Keratinocyte (primary cell): Measurements from ENCODE around the gene IFT122. TPM values are rescaled to one million over a fixed set of nuclear protein-coding genes. Genes with fewer than 3 reads are reported as not detected.

Experiments used
- DNase-seq: peaks from one replicate; pipeline ENCODE4 v3.0.0-alpha.2; 2011; ENCODE audit warnings: low read depth, missing footprints, low spot score
- FAIRE-seq: peaks from 2 replicates; lab custom pipeline; 2011; peaks lifted over from hg19 to GRCh38; lab: Jason Lieb, UNC
- H2AFZ ChIP-seq: 2 replicates; pipeline ENCODE4 v1.6.0; 2012; ENCODE audit warnings: low read length, control low read depth, inconsistent platforms; ENCODE audit not compliant: control insufficient read depth
- H3K27ac ChIP-seq: 2 replicates; pipeline ENCODE4 v1.5.1; 2011; ENCODE audit warnings: low read length; ENCODE audit not compliant: control insufficient read depth, insufficient read depth
- H3K27me3 ChIP-seq: 3 replicates; pipeline ENCODE4 v1.6.0; 2011; ENCODE audit warnings: low read length; ENCODE audit not compliant: control insufficient read depth, insufficient read depth; ENCODE audit errors: extremely low read depth
- H3K36me3 ChIP-seq, 2 experiments: 2 replicates in 1 of 2; 3 replicates in 1 of 2; pipeline ENCODE4 v1.5.1; 2011; ENCODE audit warnings: low read length in 2 of 2, mild to moderate bottlenecking in 1 of 2; ENCODE audit not compliant: control insufficient read depth in 2 of 2, insufficient read depth in 2 of 2; ENCODE audit errors: extremely low read depth in 1 of 2
- H3K4me1 ChIP-seq: 3 replicates; pipeline ENCODE4 v1.5.1; 2011; ENCODE audit warnings: low read length; ENCODE audit not compliant: control insufficient read depth, insufficient read depth; ENCODE audit errors: extremely low read depth
- H3K4me2 ChIP-seq: 3 replicates; pipeline ENCODE4 v1.6.0; 2011; ENCODE audit warnings: low read depth, low read length; ENCODE audit not compliant: control insufficient read depth, insufficient read depth; ENCODE audit errors: extremely low read depth
- H3K4me3 ChIP-seq, 3 experiments: fragments of 200-600 bp in 1 of 3; sonication (generic) in 1 of 3; 2 replicates in 2 of 3; 3 replicates in 1 of 3; pipeline ENCODE4 v1.5.1; 2011 to 2016; ENCODE audit warnings: low read length in 3 of 3, mild to moderate bottlenecking in 3 of 3, control low read depth in 2 of 3, inconsistent platforms in 1 of 3, low read depth in 1 of 3, mixed read lengths in 1 of 3, mixed run types in 1 of 3, moderate library complexity in 1 of 3; ENCODE audit not compliant: control insufficient read depth in 2 of 3, insufficient read depth in 2 of 3; ENCODE audit errors: extremely low read depth in 1 of 3
- H3K79me2 ChIP-seq: 2 replicates; pipeline ENCODE4 v1.6.0; 2012; ENCODE audit warnings: low read length; ENCODE audit not compliant: control insufficient read depth, insufficient read depth
- H3K9ac ChIP-seq: 3 replicates; pipeline ENCODE4 v1.6.0; 2011; ENCODE audit warnings: low read length; ENCODE audit not compliant: control insufficient read depth, insufficient read depth; ENCODE audit errors: extremely low read depth
- H3K9me1 ChIP-seq: 3 replicates; pipeline ENCODE4 v1.6.0; 2011; ENCODE audit warnings: low read length; ENCODE audit not compliant: control insufficient read depth, insufficient read depth; ENCODE audit errors: extremely low read depth
- H3K9me3 ChIP-seq: 2 replicates; pipeline ENCODE4 v1.5.1; 2012; ENCODE audit warnings: low read depth, low read length; ENCODE audit not compliant: control insufficient read depth
- H4K20me1 ChIP-seq: 3 replicates; pipeline ENCODE4 v1.6.0; 2011; ENCODE audit warnings: low read length; ENCODE audit not compliant: control insufficient read depth, insufficient read depth; ENCODE audit errors: extremely low read depth
- EZH2 ChIP-seq: IDR thresholded peaks from one replicate; pipeline ENCODE4 v1.6.1; 2012; ENCODE audit warnings: inconsistent platforms, mild to moderate bottlenecking, low read length, moderate library complexity
- dilution Hi-C: fragments of 300-500 bp; cut with MboI; formaldehyde crosslinking; loops from one replicate; pipeline ENCODE4 v1.7.0; 2020; ENCODE audit warnings: low sequenced_read_pairs; ENCODE audit not compliant: extremely low pct_ligation_motif_present
- polyA plus RNA-seq, 5 experiments: library from polyadenylated mRNA; depleted of rRNA in 3 of 5; stranded (reverse) in 3 of 5; stranded (forward) in 1 of 5; unstranded in 1 of 5; fragments of >200 nt; gene quantifications; 1 replicate in 1 of 5; 2 replicates in 3 of 5; 3 replicates in 1 of 5; pipeline versions ENCODE4 v1.2.1 to v1.2.3, GENCODE V29; 2011 to 2012; ENCODE audit warnings: missing spikeins in 2 of 5, low read depth in 1 of 5, low replicate concordance in 1 of 5
- TF ChIP-seq, protein P1 (sequence below), 3 experiments: IDR thresholded peaks in 1 of 3; conservative IDR thresholded peaks in 1 of 3; optimal IDR thresholded peaks in 1 of 3; 2 replicates in 2 of 3; 3 replicates in 1 of 3; pipeline versions ENCODE3 to v1.5.1; 2011; ENCODE audit warnings: low read length in 3 of 3, mild to moderate bottlenecking in 3 of 3, moderate library complexity in 2 of 3, control low read depth in 1 of 3, inconsistent platforms in 1 of 3; ENCODE audit not compliant: insufficient read depth in 2 of 3; ENCODE audit errors: extremely low read depth in 1 of 3

Gene IFT122
- polyA plus RNA-seq, 1 donor (not counting 4 experiments of a cell fraction or from before 2014, with no cell fraction given): 7.1 TPM

DNA sequence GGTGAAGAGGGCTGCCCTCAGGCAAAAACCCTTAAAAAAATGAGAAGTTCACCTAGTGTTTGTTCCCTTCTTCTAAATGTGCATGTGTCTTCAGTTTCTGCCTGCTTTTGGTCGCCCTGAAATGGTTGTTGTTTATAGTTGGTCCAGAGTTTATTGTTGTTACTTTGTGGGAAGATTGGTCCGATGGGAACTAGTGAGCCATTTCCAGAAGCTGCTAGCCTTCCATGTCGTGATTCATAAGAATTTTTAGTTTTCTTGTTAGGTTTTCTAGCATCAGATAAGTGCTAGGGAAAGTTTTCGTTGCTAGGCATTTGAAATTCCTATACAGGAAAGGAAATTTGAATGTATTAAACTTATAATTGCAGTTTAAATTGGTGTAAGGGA, 33.7 kb downstream of the IFT122 start:
- H3K27me3 ChIP-seq: no peaks in the 10 kb centered on the region
- H4K20me1 ChIP-seq: no peaks in the 10 kb centered on the region
- no peak overlapping the region for H3K4me3 ChIP-seq
- no peak overlapping the region for H3K4me2 ChIP-seq
- H2AFZ ChIP-seq: no peak overlapping the region
- peaks cover 0 to 9% of the 10 kb centered on the region in 2 experiments for H3K36me3 ChIP-seq
- TF ChIP-seq, protein P1, sequence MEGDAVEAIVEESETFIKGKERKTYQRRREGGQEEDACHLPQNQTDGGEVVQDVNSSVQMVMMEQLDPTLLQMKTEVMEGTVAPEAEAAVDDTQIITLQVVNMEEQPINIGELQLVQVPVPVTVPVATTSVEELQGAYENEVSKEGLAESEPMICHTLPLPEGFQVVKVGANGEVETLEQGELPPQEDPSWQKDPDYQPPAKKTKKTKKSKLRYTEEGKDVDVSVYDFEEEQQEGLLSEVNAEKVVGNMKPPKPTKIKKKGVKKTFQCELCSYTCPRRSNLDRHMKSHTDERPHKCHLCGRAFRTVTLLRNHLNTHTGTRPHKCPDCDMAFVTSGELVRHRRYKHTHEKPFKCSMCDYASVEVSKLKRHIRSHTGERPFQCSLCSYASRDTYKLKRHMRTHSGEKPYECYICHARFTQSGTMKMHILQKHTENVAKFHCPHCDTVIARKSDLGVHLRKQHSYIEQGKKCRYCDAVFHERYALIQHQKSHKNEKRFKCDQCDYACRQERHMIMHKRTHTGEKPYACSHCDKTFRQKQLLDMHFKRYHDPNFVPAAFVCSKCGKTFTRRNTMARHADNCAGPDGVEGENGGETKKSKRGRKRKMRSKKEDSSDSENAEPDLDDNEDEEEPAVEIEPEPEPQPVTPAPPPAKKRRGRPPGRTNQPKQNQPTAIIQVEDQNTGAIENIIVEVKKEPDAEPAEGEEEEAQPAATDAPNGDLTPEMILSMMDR (optimal IDR thresholded peaks at IDR 0.05 in 1 of 3, IDR thresholded peaks at IDR 0.05 in 1 of 3, conservative IDR thresholded peaks at IDR 0.05 in 1 of 3; ENCODE audit: extremely low read depth in 1 of 3, insufficient read depth in 2 of 3, low read length in 3 of 3): no peak
- TF ChIP-seq EZH2: no peak
- no peak for DNase-seq
- H3K79me2 ChIP-seq: no peaks in the 10 kb centered on the region
- no peaks in the 10 kb centered on the region for H3K4me1 ChIP-seq
- FAIRE-seq: no peak
- H3K9me3 ChIP-seq: no peaks in the 10 kb centered on the region
- no peak overlapping the region for H3K9ac ChIP-seq
- H3K9me1 ChIP-seq: peaks cover 2% of the 10 kb centered on the region
- dilution Hi-C loops: no loop called here
- H3K27ac ChIP-seq: no peak overlapping the region

DNA sequence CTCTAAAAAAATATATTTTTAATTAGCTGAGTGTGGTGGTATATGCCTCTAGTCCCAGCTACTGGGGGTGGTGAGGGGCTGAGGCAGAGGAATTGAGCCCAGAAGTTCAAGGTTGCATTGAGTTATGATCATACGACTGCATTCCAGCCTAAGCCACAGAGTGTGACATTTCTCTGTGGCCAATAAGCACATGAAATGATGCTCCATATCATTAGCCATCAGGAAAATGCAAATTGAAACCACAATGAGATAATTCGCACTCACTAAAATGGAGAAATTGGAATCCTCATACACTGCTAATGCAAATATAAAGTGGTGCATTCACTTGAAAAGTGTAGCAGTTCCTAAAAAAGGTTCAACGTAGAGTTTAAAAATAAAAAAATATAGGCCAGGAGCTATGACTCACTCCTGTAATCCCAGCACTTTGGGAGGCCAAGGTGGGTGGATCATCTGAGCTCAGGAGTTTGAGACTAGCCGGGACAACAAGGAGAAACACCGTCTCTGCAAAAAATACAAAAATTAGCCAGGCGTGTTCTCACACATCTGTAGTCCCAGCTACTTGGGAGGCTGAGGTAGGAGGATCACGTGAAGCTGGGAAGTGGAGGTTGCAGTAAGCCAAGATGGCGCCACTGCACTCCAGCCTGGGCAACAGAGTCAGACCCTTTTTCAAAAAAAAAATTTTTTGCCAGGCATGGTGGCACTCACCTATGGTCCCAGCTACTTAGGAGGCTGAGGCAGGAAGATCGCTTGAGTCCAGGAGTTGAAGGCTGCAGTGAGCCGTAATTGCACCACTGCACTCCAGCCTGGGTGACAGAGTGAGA, 35.2 kb downstream of the IFT122 start:
- peaks cover 5 to 13% of the 10 kb centered on the region in 2 experiments for H3K36me3 ChIP-seq
- no peak overlapping the region for H3K9ac ChIP-seq
- dilution Hi-C loops: no loop called here
- no peaks in the 10 kb centered on the region for H3K4me1 ChIP-seq
- H2AFZ ChIP-seq: no peak overlapping the region
- no peak for TF ChIP-seq EZH2
- TF ChIP-seq, protein P1 (optimal IDR thresholded peaks at IDR 0.05 in 1 of 3, IDR thresholded peaks at IDR 0.05 in 1 of 3, conservative IDR thresholded peaks at IDR 0.05 in 1 of 3; ENCODE audit: extremely low read depth in 1 of 3, insufficient read depth in 2 of 3, low read length in 3 of 3): no peak
- no peaks in the 10 kb centered on the region for H3K27me3 ChIP-seq
- H3K4me2 ChIP-seq: no peak overlapping the region
- DNase-seq (no peak), FAIRE-seq (no peak)
- H3K9me3 ChIP-seq: no peaks in the 10 kb centered on the region
- H3K27ac ChIP-seq: no peak overlapping the region
- no peaks in the 10 kb centered on the region for H3K9me1 ChIP-seq
- H3K79me2 ChIP-seq: no peaks in the 10 kb centered on the region
- H3K4me3 ChIP-seq: no peak overlapping the region
- H4K20me1 ChIP-seq: no peaks in the 10 kb centered on the region
